Uterus (tissue), 4 donors: Measurements from ENCODE around the gene WIZ. TPM values are rescaled to one million over a fixed set of nuclear protein-coding genes. Genes with fewer than 3 reads are reported as not detected.

Experiments
- DNase-seq, 2 donors: peaks; one replicate each; pipeline ENCODE4 v3.0.0-alpha.2; 2019 to 2020
- H3K27ac ChIP-seq, 2 donors: fragments of 200-600 bp; sonication (generic); 1 replicate in 1 of 2; 2 replicates in 1 of 2; pipeline ENCODE4 v1.5.1; 2016 to 2018
- H3K27me3 ChIP-seq, 2 donors: fragments of 200-600 bp; sonication (generic); one replicate each; pipeline ENCODE4 v1.5.1; 2018 to 2019; ENCODE audit warnings: control low read depth in 1 of 2
- H3K36me3 ChIP-seq, 2 donors: fragments of 200-600 bp; sonication (generic); one replicate each; pipeline ENCODE4 v1.5.1; 2019; ENCODE audit warnings: control low read depth in 1 of 2
- H3K4me1 ChIP-seq, 2 donors: fragments of 200-600 bp; sonication (generic); one replicate each; pipeline ENCODE4 v1.5.1; 2018 to 2019; ENCODE audit warnings: control low read depth in 1 of 2
- H3K4me3 ChIP-seq, 2 donors: fragments of 200-600 bp; sonication (generic); 1 replicate in 1 of 2; 2 replicates in 1 of 2; pipeline ENCODE4 v1.5.1; 2018 to 2019; ENCODE audit warnings: mild to moderate bottlenecking in 1 of 2
- H3K9me3 ChIP-seq, 2 donors: fragments of 200-600 bp; sonication (generic); one replicate each; pipeline ENCODE4 v1.5.1; 2019; ENCODE audit warnings: control low read depth in 1 of 2
- POLR2A ChIP-seq, 2 donors: fragments of 450-650 bp; IDR thresholded peaks; one replicate each; pipeline ENCODE4 v1.6.1; 2016; ENCODE audit warnings: antibody characterized with exemption in 2 of 2, mild to moderate bottlenecking in 1 of 2, moderate library complexity in 1 of 2
- intact Hi-C: fragments of 100-400 bp; cut with DNase I; formaldehyde crosslinking; loops from one replicate; pipeline ENCODE4 v1.15.1; 2023; ENCODE audit warnings: low total_unique reads
- total RNA-seq, 4 donors: library from RNA; depleted of rRNA in 3 of 4; stranded (reverse); fragments of >200 nt in 3 of 4; gene quantifications; one replicate each; pipeline versions ENCODE4 v1.1.0 to v1.2.4, GENCODE V29; 2014 to 2023
- TF ChIP-seq, protein P1 (sequence below), 4 experiments: fragments of 200-600 bp in 2 of 4; fragments of 450-650 bp in 2 of 4; sonication (generic) in 2 of 4; IDR thresholded peaks; one replicate each; pipeline ENCODE4 v1.5.1; 2016 to 2019; ENCODE audit warnings: antibody characterized with exemption in 4 of 4, mild to moderate bottlenecking in 2 of 4, moderate library complexity in 1 of 4
- donor health status: DM: yes; HTN: yes; CAD: no.

The WIZ gene
- total RNA-seq, 4 donors from 2014 or later: 6.5 to 53.9 (median 8.5) TPM

DNA sequence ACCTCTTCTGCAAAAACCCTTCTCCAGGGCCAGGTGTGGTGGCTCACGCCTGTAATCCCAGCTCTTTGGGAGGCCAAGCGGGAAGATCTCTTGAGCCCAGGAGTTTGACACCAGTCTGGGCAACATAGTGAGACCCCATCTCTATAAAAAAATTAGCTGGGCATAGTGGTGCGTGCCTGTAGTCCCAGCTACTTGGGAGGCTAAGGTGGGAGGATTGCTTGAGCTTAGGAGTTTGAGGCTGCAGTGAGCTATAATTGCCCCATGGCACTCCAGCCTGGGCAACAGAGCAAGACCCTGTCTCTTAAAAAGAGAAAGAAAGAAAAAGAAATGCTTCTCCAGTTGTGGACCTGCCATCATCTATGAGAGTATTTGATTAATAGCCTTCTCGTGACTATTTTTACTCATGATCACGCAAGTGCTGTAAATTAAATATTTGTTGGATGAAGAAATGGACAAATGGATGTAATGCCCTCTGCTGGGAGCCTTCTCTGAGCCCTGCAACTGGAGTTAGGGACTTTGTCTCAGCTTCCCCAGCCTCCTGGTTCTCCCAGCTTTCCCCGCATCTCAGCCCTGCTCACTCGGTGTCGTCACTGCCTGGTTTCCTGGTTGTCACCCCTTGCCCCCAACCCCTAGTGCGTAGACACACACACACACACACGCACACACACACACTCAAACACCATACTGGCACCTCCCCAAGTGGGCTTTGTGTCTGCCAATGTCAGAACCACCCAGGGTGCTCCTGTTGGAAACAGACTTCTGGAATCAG lies 12.2 kb downstream of the WIZ start:
- Histone ChIP-seq H3K27ac (peak overlapping the region; percentile 69 to 78), H3K36me3 (no peaks in the 10 kb centered on the region), H3K9me3 (no peaks in the 10 kb centered on the region), H3K27me3 (no peaks in the 10 kb centered on the region), H3K4me3 (no peak overlapping the region), H3K4me1 (peaks cover 0 to 18% of the 10 kb centered on the region in 2 donors)
- intact Hi-C loops: no loop called here
- DNase-seq: peak; percentile 43 to 64
- no peak for TF ChIP-seq POLR2A (IDR thresholded peaks at IDR 0.05)
- TF ChIP-seq, protein P1, sequence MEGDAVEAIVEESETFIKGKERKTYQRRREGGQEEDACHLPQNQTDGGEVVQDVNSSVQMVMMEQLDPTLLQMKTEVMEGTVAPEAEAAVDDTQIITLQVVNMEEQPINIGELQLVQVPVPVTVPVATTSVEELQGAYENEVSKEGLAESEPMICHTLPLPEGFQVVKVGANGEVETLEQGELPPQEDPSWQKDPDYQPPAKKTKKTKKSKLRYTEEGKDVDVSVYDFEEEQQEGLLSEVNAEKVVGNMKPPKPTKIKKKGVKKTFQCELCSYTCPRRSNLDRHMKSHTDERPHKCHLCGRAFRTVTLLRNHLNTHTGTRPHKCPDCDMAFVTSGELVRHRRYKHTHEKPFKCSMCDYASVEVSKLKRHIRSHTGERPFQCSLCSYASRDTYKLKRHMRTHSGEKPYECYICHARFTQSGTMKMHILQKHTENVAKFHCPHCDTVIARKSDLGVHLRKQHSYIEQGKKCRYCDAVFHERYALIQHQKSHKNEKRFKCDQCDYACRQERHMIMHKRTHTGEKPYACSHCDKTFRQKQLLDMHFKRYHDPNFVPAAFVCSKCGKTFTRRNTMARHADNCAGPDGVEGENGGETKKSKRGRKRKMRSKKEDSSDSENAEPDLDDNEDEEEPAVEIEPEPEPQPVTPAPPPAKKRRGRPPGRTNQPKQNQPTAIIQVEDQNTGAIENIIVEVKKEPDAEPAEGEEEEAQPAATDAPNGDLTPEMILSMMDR (IDR thresholded peaks at IDR 0.05): peak in 3 of 4 experiments; percentile 37 to 43 (median 42)

DNA sequence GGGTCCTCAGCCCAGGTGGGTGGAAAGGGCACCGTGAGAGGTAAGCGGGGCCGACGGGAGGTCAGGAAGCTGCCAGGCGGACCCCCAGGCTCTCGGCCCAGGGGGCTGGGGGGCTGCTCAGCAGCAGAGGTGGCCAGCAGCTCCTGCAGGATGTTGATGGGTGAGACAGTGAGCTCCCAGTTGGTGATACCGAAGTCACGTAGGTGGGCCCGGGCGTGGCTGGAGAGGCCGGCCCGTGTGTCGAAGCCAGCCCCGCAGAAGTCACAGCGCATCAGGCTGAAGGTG lies 13.0 kb downstream of the WIZ start:
- TF ChIP-seq POLR2A (IDR thresholded peaks at IDR 0.05): no peak
- TF ChIP-seq, protein P1 (IDR thresholded peaks at IDR 0.05): no peak
- H3K4me3 ChIP-seq: no peak overlapping the region
- H3K36me3 ChIP-seq: no peaks in the 10 kb centered on the region
- DNase-seq: peak in 1 of 2 donors; percentile 14
- intact Hi-C loops: no loop called here
- H3K4me1 ChIP-seq: peaks cover 0 to 20% of the 10 kb centered on the region in 2 donors
- H3K27ac ChIP-seq: peak overlapping the region; percentile 69 to 78
- no peaks in the 10 kb centered on the region for H3K9me3 ChIP-seq
- no peaks in the 10 kb centered on the region for H3K27me3 ChIP-seq

DNA sequence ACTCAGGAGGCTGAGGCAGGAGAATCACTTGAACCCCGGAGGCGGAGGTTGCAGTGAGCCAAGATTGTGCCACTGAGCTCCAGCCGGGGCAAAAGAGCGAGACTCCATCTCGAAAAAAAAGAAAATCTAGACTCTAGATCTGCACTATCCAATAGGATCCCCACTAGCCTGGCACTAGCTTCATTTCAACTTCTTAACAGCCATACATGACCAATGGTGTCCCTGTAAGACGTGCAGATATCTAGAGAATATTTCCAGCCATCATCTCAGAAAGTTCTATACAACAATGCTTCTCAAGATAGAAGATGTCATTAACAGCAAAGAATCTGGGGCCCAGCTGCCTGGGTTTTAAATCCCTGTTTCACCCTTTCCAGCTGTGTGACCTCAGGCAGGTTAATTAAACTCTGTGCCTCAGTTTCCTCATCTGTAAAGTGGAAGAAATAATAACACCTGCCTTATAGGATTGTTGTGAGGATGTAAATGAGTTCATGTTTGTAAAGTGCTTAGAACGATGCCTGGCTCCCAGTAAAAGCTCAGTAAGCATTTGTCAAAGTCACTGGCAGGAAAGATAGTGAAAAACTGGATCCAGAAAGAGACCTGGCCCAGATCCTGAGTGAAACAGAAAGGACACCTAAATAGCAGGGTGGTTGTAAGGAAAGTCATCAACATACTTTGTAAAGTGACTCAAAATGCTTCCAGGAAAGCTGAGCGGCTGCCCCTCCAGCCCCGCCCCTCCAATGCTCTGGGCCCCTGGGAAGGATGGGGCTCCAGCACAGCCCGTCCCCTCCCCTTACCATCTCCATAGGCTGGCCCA lies 13.5 kb downstream of the WIZ start:
- peaks cover 2 to 22% of the 10 kb centered on the region in 2 donors for H3K4me1 ChIP-seq
- peak in 1 of 2 donors; percentile 19 for DNase-seq
- no peak for TF ChIP-seq POLR2A (IDR thresholded peaks at IDR 0.05)
- TF ChIP-seq, protein P1 (IDR thresholded peaks at IDR 0.05): no peak
- H3K4me3 ChIP-seq: no peak overlapping the region
- peak overlapping the region; percentile 69 to 78 for H3K27ac ChIP-seq
- H3K36me3 ChIP-seq: no peaks in the 10 kb centered on the region
- intact Hi-C loops: no loop called here
- H3K27me3 ChIP-seq: no peaks in the 10 kb centered on the region
- no peaks in the 10 kb centered on the region for H3K9me3 ChIP-seq

DNA sequence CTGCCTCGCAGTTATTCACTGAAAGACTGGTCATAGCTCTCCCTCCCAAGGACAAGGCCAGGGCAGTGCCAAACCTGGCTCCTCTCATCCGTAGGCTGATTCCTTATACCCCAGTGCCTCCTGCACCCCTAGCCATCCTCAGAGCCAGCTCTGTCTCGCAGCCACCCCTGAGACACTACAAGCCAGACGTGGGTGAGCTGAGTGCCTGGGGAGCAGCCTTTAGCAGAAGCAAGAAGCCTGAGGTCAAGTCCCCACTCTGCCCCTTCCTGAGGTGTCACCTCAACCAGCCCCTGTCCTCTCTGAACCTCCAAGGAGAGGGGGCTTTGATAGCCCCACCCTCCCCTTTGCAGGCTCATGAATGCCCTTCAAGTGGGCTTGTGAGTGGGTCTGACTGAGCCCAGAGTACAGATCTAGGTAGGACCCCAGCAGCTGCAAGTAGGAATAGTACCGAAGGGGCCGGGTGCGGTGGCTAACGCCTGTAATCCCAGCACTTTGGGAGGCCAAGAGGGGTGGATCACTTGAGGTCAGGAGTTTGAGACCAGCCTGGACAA lies 16.2 kb downstream of the WIZ start:
- intact Hi-C loops: no loop called here
- no peaks in the 10 kb centered on the region for H3K9me3 ChIP-seq
- H3K4me1 ChIP-seq: peaks cover 9 to 31% of the 10 kb centered on the region in 2 donors
- peak overlapping the region; percentile 56 to 70 for H3K4me3 ChIP-seq
- H3K36me3 ChIP-seq: no peaks in the 10 kb centered on the region
- peak overlapping the region; percentile 87 to 88 for H3K27ac ChIP-seq
- no peaks in the 10 kb centered on the region for H3K27me3 ChIP-seq
- TF ChIP-seq, protein P1 (IDR thresholded peaks at IDR 0.05): no peak
- no peak for TF ChIP-seq POLR2A (IDR thresholded peaks at IDR 0.05)
- DNase-seq: no peak
